HL-60 (cell line): ENCODE results near the gene JOSD1.

ENCODE experiments used
- GABPA ChIP-seq: IDR thresholded peaks from 2 replicates; pipeline ENCODE4 v1.6.1; 2012; ENCODE audit warnings: low read depth
- POLR2AphosphoS5 ChIP-seq: IDR thresholded peaks from 2 replicates; pipeline ENCODE4 v1.6.1; 2012; ENCODE audit warnings: low read depth
- SPI1 ChIP-seq: IDR thresholded peaks from 2 replicates; pipeline ENCODE4 v1.6.1; 2012; ENCODE audit warnings: low read depth, mild to moderate bottlenecking, borderline replicate concordance
- TF ChIP-seq, protein P1 (sequence below): IDR thresholded peaks from one replicate; pipeline ENCODE4 v1.5.1; 2011; ENCODE audit warnings: low read length, control low read depth, inconsistent platforms; ENCODE audit not compliant: insufficient read depth
- TF ChIP-seq, protein P2 (sequence below): IDR thresholded peaks from 2 replicates; pipeline ENCODE4 v1.6.1; 2012; ENCODE audit warnings: low read depth; ENCODE audit not compliant: insufficient replicate concordance

DNA sequence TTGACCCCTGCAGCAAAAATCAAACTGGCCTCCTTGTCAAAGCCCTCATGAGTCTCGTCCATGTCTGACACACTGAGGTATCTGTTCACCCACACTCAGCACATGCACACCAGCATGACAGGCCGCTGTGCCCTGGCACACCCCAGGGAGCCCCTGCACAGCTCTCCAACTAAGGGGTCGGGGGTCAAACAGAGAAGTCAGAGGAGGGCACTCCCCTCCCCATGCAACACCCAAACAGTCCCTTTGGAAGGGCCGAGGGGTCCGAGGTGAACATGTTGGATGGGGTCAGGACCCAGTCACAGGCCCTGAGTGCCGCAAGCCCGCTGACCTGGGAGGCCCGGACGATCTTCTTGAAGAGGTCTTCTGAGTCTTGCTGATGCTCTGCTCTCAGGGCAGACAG, 40.4 kb upstream of the JOSD1 start:
- TF ChIP-seq, protein P1, sequence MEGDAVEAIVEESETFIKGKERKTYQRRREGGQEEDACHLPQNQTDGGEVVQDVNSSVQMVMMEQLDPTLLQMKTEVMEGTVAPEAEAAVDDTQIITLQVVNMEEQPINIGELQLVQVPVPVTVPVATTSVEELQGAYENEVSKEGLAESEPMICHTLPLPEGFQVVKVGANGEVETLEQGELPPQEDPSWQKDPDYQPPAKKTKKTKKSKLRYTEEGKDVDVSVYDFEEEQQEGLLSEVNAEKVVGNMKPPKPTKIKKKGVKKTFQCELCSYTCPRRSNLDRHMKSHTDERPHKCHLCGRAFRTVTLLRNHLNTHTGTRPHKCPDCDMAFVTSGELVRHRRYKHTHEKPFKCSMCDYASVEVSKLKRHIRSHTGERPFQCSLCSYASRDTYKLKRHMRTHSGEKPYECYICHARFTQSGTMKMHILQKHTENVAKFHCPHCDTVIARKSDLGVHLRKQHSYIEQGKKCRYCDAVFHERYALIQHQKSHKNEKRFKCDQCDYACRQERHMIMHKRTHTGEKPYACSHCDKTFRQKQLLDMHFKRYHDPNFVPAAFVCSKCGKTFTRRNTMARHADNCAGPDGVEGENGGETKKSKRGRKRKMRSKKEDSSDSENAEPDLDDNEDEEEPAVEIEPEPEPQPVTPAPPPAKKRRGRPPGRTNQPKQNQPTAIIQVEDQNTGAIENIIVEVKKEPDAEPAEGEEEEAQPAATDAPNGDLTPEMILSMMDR: no peak
- TF ChIP-seq, protein P2, sequence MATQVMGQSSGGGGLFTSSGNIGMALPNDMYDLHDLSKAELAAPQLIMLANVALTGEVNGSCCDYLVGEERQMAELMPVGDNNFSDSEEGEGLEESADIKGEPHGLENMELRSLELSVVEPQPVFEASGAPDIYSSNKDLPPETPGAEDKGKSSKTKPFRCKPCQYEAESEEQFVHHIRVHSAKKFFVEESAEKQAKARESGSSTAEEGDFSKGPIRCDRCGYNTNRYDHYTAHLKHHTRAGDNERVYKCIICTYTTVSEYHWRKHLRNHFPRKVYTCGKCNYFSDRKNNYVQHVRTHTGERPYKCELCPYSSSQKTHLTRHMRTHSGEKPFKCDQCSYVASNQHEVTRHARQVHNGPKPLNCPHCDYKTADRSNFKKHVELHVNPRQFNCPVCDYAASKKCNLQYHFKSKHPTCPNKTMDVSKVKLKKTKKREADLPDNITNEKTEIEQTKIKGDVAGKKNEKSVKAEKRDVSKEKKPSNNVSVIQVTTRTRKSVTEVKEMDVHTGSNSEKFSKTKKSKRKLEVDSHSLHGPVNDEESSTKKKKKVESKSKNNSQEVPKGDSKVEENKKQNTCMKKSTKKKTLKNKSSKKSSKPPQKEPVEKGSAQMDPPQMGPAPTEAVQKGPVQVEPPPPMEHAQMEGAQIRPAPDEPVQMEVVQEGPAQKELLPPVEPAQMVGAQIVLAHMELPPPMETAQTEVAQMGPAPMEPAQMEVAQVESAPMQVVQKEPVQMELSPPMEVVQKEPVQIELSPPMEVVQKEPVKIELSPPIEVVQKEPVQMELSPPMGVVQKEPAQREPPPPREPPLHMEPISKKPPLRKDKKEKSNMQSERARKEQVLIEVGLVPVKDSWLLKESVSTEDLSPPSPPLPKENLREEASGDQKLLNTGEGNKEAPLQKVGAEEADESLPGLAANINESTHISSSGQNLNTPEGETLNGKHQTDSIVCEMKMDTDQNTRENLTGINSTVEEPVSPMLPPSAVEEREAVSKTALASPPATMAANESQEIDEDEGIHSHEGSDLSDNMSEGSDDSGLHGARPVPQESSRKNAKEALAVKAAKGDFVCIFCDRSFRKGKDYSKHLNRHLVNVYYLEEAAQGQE: no peak
- TF ChIP-seq POLR2AphosphoS5: no peak
- no peak for TF ChIP-seq GABPA
- no peak for TF ChIP-seq SPI1
